IMR-90 (cell line): ENCODE measurements around the gene STRA8.

ENCODE experiments used
- BHLHE40 ChIP-seq: fragments of 150-350 bp; IDR thresholded peaks from 2 replicates; pipeline ENCODE4 v1.6.1; 2016; ENCODE audit warnings: mild to moderate bottlenecking, low read depth, low read length
- RAD21 ChIP-seq: IDR thresholded peaks from 2 replicates; pipeline ENCODE4 v1.6.1; 2012; ENCODE audit warnings: low read length, improper control_type of control experiment

DNA sequence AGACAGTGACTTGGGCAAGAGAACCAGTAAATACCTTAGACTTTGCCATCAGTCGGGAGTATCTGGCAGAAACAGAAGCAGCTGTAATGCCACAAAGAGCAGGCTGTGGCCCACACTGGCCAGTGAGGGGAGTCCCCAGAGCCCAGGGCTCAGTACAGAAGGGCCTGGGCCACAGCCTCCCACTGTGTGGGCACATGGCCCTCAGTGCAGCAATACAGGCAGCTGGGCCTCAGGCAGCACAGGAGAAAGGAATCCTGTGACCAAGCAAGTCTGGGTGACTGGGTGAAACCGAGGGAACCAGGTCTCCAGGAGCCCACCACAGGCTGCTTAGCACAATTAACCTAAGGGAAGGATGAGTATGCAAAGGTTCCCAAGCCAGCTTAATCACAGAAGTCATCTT is 36.3 kb upstream of the STRA8 start:
- TF ChIP-seq RAD21: no peak
- no peak for TF ChIP-seq BHLHE40
